ENCODE results near the gene VPS13C.
"Not testable (repeated sequence)": the region's sequence is repeated elsewhere in the genome, so short reads cannot be mapped to it uniquely, and the experiment has no call there.

The VPS13C gene

GRCh38 chr15:62046078-62046743 lies 14.0 kb downstream of the VPS13C start:
- Histone ChIP-seq H3K27ac (ENCODE audit: low read depth, low read length, severe bottlenecking) (no peak overlapping the region), H3K36me3 (ENCODE audit: control insufficient read depth, insufficient read depth, low read length) (no peaks in the 10 kb centered on the region), H3K4me3 (ENCODE audit: extremely low read depth, insufficient read depth, low read length, poor library complexity, severe bottlenecking) (no peak overlapping the region), H3K9me3 (ENCODE audit: control insufficient read depth, low read length) (no peaks in the 10 kb centered on the region), H3K4me1 (ENCODE audit: control insufficient read depth, insufficient read depth, low read length, poor library complexity, severe bottlenecking) (no peaks in the 10 kb centered on the region)
- 100% methylated on average over 1 of the region's 5 CpGs; no CpG with 5 or more reads in 1 of the 2 experiments for WGBS, 2 experiments (ENCODE audit: insufficient coverage in 2 of 2)

GRCh38 chr15:62035256-62035924 lies 24.9 kb downstream of the VPS13C start:
- H3K4me1 ChIP-seq (ENCODE audit: control insufficient read depth, insufficient read depth, low read length, poor library complexity, severe bottlenecking) = peaks cover 5% of the 10 kb centered on the region
- no peak overlapping the region for H3K4me3 ChIP-seq (ENCODE audit: extremely low read depth, insufficient read depth, low read length, poor library complexity, severe bottlenecking)
- no peaks in the 10 kb centered on the region for H3K9me3 ChIP-seq (ENCODE audit: control insufficient read depth, low read length)
- H3K36me3 ChIP-seq (ENCODE audit: control insufficient read depth, insufficient read depth, low read length) = no peaks in the 10 kb centered on the region
- no peak overlapping the region for H3K27ac ChIP-seq (ENCODE audit: low read depth, low read length, severe bottlenecking)
- no CpG with 5 or more reads among the region's 2 CpGs for WGBS, 2 experiments (ENCODE audit: insufficient coverage in 2 of 2)

GRCh38 chr15:62027916-62028315 lies 32.3 kb downstream of the VPS13C start:
- H3K4me1 ChIP-seq (ENCODE audit: control insufficient read depth, insufficient read depth, low read length, poor library complexity, severe bottlenecking) = no peaks in the 10 kb centered on the region
- 90% methylated on average over 3 of the region's 5 CpGs; no CpG with 5 or more reads in 1 of the 2 experiments for WGBS, 2 experiments (ENCODE audit: insufficient coverage in 2 of 2)

GRCh38 chr15:62027263-62027565 lies 33.0 kb downstream of the VPS13C start:
- H3K9me3 ChIP-seq (ENCODE audit: control insufficient read depth, low read length) = no peaks in the 10 kb centered on the region
- H3K27ac ChIP-seq (ENCODE audit: low read depth, low read length, severe bottlenecking) = no peak overlapping the region
- H3K36me3 ChIP-seq (ENCODE audit: control insufficient read depth, insufficient read depth, low read length) = no peaks in the 10 kb centered on the region
- WGBS, 2 experiments (ENCODE audit: insufficient coverage in 2 of 2) = 93% methylated on average over 2 of the region's 3 CpGs; no CpG with 5 or more reads in 1 of the 2 experiments
- no peaks in the 10 kb centered on the region for H3K4me1 ChIP-seq (ENCODE audit: control insufficient read depth, insufficient read depth, low read length, poor library complexity, severe bottlenecking)
- no peak overlapping the region for H3K4me3 ChIP-seq (ENCODE audit: extremely low read depth, insufficient read depth, low read length, poor library complexity, severe bottlenecking)

More at GRCh38 chr15:62027916-62028315, 32.3 kb downstream of the VPS13C start:
- H3K36me3 ChIP-seq (ENCODE audit: control insufficient read depth, insufficient read depth, low read length) = no peaks in the 10 kb centered on the region
- no peak overlapping the region for H3K27ac ChIP-seq (ENCODE audit: low read depth, low read length, severe bottlenecking)
- H3K4me3 ChIP-seq (ENCODE audit: extremely low read depth, insufficient read depth, low read length, poor library complexity, severe bottlenecking) = no peak overlapping the region
- no peaks in the 10 kb centered on the region for H3K9me3 ChIP-seq (ENCODE audit: control insufficient read depth, low read length)

- WGBS, 2 experiments (ENCODE audit: insufficient coverage in 2 of 2) = 95 to 100% methylated on average over 1 to 2 of the region's 2 CpGs
- H3K36me3 ChIP-seq (ENCODE audit: control insufficient read depth, insufficient read depth, low read length) = no peaks in the 10 kb centered on the region
- H3K4me1 ChIP-seq (ENCODE audit: control insufficient read depth, insufficient read depth, low read length, poor library complexity, severe bottlenecking) = no peaks in the 10 kb centered on the region
- H3K9me3 ChIP-seq (ENCODE audit: control insufficient read depth, low read length) = no peaks in the 10 kb centered on the region
- no peak overlapping the region for H3K27ac ChIP-seq (ENCODE audit: low read depth, low read length, severe bottlenecking)
- no peak overlapping the region for H3K4me3 ChIP-seq (ENCODE audit: extremely low read depth, insufficient read depth, low read length, poor library complexity, severe bottlenecking)
These were observed 33.6 kb downstream of the VPS13C start for GRCh38 chr15:62026487-62027262.

GRCh38 chr15:62021991-62022600 lies 38.2 kb downstream of the VPS13C start:
- Histone ChIP-seq H3K4me1 (ENCODE audit: control insufficient read depth, insufficient read depth, low read length, poor library complexity, severe bottlenecking) (no peaks in the 10 kb centered on the region), H3K36me3 (ENCODE audit: control insufficient read depth, insufficient read depth, low read length) (peaks cover 3% of the 10 kb centered on the region), H3K4me3 (ENCODE audit: extremely low read depth, insufficient read depth, low read length, poor library complexity, severe bottlenecking) (no peak overlapping the region), H3K27ac (ENCODE audit: low read depth, low read length, severe bottlenecking) (no peak overlapping the region), H3K9me3 (ENCODE audit: control insufficient read depth, low read length) (no peaks in the 10 kb centered on the region)
- WGBS, 2 experiments (ENCODE audit: insufficient coverage in 2 of 2) = no CpG with 5 or more reads among the region's 3 CpGs

GRCh38 chr15:62020576-62021160 lies 39.6 kb downstream of the VPS13C start:
- WGBS, 2 experiments (ENCODE audit: insufficient coverage in 2 of 2) = 90 to 100% methylated on average over 3 of the region's 3 CpGs
- H3K36me3 ChIP-seq (ENCODE audit: control insufficient read depth, insufficient read depth, low read length) = peaks cover 3% of the 10 kb centered on the region
- H3K27ac ChIP-seq (ENCODE audit: low read depth, low read length, severe bottlenecking) = no peak overlapping the region
- H3K4me3 ChIP-seq (ENCODE audit: extremely low read depth, insufficient read depth, low read length, poor library complexity, severe bottlenecking) = no peak overlapping the region
- H3K9me3 ChIP-seq (ENCODE audit: control insufficient read depth, low read length) = no peaks in the 10 kb centered on the region
- H3K4me1 ChIP-seq (ENCODE audit: control insufficient read depth, insufficient read depth, low read length, poor library complexity, severe bottlenecking) = no peaks in the 10 kb centered on the region

- H3K9me3 ChIP-seq (ENCODE audit: control insufficient read depth, low read length); H3K36me3 ChIP-seq (ENCODE audit: control insufficient read depth, insufficient read depth, low read length); H3K27ac ChIP-seq (ENCODE audit: low read depth, low read length, severe bottlenecking); H3K4me3 ChIP-seq (ENCODE audit: extremely low read depth, insufficient read depth, low read length, poor library complexity, severe bottlenecking); H3K4me1 ChIP-seq (ENCODE audit: control insufficient read depth, insufficient read depth, low read length, poor library complexity, severe bottlenecking): not testable (repeated sequence)
- WGBS, 2 experiments (ENCODE audit: insufficient coverage in 2 of 2) = no CpG with 5 or more reads among the region's 7 CpGs
These were observed 54.9 kb downstream of the VPS13C start for GRCh38 chr15:62005354-62005753.

GRCh38 chr15:61997786-61998185 lies 62.5 kb downstream of the VPS13C start:
- no peak overlapping the region for H3K27ac ChIP-seq (ENCODE audit: low read depth, low read length, severe bottlenecking)
- H3K9me3 ChIP-seq (ENCODE audit: control insufficient read depth, low read length) = no peaks in the 10 kb centered on the region
- no peaks in the 10 kb centered on the region for H3K4me1 ChIP-seq (ENCODE audit: control insufficient read depth, insufficient read depth, low read length, poor library complexity, severe bottlenecking)
- 85 to 100% methylated on average over 1 of the region's 1 CpG for WGBS, 2 experiments (ENCODE audit: insufficient coverage in 2 of 2)
- no peaks in the 10 kb centered on the region for H3K36me3 ChIP-seq (ENCODE audit: control insufficient read depth, insufficient read depth, low read length)
- no peak overlapping the region for H3K4me3 ChIP-seq (ENCODE audit: extremely low read depth, insufficient read depth, low read length, poor library complexity, severe bottlenecking)

GRCh38 chr15:61996056-61996635 lies 64.1 kb downstream of the VPS13C start:
- Histone ChIP-seq H3K4me3 (ENCODE audit: extremely low read depth, insufficient read depth, low read length, poor library complexity, severe bottlenecking) (no peak overlapping the region), H3K4me1 (ENCODE audit: control insufficient read depth, insufficient read depth, low read length, poor library complexity, severe bottlenecking) (no peaks in the 10 kb centered on the region), H3K36me3 (ENCODE audit: control insufficient read depth, insufficient read depth, low read length) (no peaks in the 10 kb centered on the region), H3K9me3 (ENCODE audit: control insufficient read depth, low read length) (no peaks in the 10 kb centered on the region), H3K27ac (ENCODE audit: low read depth, low read length, severe bottlenecking) (no peak overlapping the region)
- WGBS, 2 experiments (ENCODE audit: insufficient coverage in 2 of 2) = 88 to 96% methylated on average over 2 of the region's 4 CpGs
